HG03521 (cell line): ENCODE data around the gene KLK5.
"Not testable (repeated sequence)": the region's sequence is repeated elsewhere in the genome, so short reads cannot be mapped to it uniquely, and the experiment has no call there.

ENCODE experiments used
- ATAC-seq: cut with Tn5 transposase; IDR thresholded peaks from one replicate; pipeline ENCODE4 v1.9.1; 2021; ENCODE audit warnings: mild to moderate bottlenecking, moderate library complexity; ENCODE audit not compliant: unreplicated experiment

Gene KLK5

DNA sequence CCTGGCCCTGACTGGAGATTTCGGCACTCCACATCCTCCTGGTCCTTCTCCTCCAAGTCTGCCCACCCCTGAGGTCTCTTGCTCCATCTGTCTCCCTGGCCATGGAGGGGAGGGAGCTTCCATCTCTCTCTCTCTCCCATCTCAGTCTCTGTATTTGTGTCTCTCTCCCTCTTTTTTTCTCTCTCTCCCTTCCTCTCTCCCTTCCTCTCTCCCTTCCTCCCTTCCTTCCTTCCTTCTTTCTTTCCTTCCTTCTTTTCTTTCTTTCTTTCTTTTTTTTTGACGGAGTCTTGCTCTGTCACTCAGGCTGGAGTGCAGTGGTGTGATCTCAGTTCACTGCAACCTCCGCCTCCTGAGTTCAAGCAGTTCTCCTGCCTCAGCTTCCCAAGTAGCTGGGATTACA, 17.0 kb upstream of the KLK5 start:
- not testable (repeated sequence) for ATAC-seq

- ATAC-seq = no peak
Observed at GRCh38 chr19:50969413-50969760, 16.5 kb upstream of the KLK5 start, which contains the start of gene KLK6. TSS of gene KLK6 (minus strand) at chr19:50969591. CDS start at chr19:50968104, 1,487 bp downstream.

DNA sequence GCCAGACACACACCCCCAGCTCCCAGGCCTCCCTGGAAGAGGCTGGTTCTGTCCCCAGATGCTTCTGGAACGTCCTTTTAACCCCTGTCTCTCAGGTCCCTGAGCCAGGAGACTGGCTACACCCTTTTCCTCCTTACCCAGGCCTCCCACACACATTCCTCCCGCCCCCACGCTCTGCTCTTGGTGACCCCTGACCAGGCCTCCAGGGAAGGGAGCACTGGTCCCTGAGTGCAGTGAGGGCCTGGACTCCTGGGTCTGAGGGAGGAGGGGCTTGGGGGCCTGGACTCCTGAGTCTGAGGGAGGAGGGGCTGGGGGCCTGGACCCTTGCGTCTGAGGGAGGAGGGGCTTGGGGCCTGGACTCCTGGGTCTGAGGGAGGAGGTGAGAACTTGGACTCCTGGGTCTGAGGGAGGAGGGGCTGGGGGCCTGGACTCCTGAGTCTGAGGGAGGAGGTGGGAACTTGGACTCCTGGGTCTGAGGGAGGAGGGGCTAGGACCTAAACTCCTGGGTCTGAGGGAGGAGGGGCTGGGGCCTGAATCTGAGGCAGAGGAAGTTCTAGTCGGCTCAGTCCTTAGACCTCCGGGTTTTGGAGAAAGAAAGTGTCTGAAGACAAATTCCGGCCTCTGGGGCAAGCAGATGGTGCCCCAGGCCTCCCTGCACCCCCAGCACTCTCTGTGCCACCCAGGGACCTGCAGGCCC, 16.0 kb upstream of the KLK5 start:
- ATAC-seq = no peak

DNA sequence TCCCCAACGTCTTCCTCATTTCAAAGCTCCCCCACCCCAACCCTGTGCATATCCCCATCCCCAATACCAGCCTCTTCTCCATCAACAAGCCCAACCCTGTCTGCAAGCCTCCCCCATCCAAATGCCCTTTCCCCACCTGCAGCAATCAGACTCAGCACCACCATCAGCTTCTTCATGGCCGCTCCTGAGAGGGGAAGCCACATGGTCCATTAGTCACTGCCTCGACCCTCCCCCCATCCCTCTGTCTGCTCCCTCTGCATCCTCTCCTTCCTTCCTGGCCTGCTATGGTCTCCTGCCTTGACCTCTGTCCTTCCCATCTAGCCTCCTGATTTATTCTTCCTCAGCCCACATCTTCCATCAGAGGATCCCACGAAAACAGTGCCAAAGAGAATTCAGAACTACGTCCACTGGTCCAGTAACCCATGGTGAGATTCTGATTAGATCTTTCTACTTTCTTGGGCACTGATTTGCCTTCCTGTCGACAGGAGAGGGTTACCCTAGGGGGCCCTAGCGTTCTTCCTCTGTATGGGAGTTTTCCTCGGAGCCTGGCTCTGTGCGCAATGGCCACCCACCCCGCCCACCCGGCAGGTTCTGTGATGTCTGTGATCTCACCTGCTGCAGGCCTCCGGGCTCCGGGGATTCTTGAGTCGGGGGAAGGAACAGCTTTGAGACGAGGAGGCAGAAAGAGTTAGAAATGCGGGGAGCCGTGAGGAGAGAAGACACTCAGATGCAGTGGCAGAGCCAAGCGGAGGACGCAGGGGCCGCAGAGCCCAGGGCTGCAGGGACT, 15.3 kb upstream of the KLK5 start:
- ATAC-seq = no peak

DNA sequence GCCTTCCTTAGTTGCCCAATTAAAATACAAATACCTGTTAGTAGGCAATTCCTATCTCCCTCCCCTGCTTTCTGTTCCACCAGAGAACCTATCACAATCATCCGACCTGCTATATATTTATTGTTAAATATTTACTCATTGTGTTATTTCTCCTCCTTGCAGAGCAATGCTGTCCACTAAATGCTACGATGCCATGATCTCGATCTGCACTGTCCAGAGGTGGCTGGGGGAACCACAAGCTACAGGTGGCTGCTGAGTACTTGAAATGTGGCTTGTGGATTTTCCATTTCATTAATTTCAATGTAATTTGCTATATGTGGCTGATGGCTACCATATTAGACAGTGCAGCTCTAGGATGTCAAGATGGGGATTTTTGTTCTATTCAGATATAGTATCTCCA, 11.4 kb upstream of the KLK5 start:
- ATAC-seq = no peak

- ATAC-seq = no peak
Observed at GRCh38 chr19:50963381-50963780, 10.5 kb upstream of the KLK5 start.

DNA sequence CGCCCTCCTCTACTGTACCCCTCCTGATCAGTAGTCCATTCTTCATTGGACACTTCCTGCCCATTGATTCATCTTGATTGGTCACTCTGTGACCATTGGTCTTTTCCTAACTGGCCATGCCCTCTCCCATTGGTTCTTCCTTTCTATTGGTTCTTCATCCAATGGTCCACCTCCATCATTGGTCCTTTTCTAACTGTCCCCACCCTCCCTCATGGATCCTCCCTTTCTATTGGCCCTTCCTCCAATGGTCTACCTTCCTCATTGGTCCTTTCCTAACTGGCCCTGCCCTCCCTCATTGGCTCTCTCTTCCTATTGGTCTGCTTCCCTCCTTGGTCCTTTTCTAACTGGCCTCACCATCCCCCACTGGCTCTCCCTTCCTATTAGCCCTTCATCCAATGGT, 9.4 kb upstream of the KLK5 start:
- no peak for ATAC-seq

DNA sequence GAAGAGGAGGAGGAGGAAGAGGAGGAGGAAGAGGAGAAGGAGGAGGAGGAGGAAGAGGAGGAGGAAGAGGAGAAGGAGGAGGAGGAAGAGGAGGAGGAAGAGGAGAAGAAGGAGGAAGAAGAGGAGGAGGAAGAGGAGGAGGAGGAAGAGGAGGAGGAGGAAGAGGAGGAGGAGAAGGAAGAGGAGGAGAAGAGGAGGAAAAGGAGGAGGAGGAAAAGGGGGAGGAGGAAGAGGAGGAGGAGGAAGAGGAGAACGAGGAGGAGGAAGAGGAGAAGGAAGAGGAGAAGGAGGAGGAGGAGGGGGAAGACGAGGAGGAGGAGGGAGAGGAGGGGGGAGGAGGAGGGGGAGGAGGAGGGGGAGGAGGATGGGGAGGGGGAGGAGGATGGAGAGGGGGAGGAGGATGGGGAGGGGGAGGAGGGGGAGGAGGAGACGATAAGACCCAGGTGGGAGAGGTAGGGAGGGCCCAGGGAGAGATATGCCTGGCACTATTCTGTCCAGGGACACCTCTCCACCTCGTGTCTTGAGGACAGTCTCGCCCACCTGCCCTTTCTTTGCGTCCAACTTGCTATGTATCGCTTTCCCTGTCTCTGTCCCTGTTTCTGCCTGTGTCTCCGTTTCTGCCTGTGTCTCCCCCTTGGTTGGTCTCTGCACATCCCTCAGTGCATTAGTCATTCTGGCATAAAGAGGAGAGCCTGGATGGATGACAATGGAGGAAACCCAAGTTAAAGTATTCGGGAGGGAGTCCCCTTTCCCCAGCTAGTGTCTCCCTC, 7.1 kb upstream of the KLK5 start:
- no peak for ATAC-seq

DNA sequence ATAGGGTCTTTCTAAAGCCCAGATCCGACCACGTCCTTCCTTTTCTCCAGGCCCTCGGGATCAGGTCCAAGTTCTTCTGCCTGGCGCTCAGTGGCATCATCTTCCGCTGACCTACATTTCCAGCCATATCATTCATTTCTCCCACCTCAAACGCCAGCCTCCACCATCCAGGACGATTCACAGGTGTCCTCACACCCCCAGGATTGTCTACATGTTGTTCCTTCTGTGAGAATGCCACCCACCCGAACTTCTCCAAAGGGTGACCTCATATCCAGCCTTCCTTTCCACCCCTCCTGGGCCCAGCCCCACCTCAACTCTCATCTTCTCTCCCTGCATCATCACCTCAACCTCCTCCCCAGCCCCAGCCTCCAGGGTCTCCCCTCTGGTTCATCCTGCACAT, 4.7 kb upstream of the KLK5 start:
- no peak for ATAC-seq

GRCh38 chr19:50949861-50950260, 3.0 kb downstream of the KLK5 start:
- ATAC-seq = no peak

- no peak for ATAC-seq
Observed at GRCh38 chr19:50947123-50947522, 5.7 kb downstream of the KLK5 start.

DNA sequence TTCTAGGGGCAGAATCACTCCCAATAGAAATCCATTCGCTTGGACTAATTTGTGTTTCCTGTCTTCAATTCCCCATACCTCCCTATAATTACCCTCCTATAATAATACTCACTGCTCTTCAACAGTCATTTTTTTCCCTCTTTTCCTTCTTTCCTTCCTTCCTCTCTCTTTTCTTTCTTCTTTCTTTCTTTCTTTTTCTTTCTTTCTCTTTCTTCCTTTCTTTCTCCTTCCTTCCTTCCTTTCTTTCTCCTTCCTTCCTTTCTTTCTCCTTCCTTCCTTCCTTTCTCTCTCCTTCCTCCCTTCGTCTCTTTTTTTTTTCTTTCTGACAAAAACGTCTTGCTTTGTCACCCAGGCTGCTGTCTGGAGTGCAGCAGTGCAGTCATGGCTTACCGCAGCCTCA, 8.0 kb downstream of the KLK5 start:
- no peak for ATAC-seq

- ATAC-seq = no peak
Observed at GRCh38 chr19:50943074-50943828, 9.6 kb downstream of the KLK5 start.

GRCh38 chr19:50939596-50939995, 13.2 kb downstream of the KLK5 start:
- no peak for ATAC-seq

DNA sequence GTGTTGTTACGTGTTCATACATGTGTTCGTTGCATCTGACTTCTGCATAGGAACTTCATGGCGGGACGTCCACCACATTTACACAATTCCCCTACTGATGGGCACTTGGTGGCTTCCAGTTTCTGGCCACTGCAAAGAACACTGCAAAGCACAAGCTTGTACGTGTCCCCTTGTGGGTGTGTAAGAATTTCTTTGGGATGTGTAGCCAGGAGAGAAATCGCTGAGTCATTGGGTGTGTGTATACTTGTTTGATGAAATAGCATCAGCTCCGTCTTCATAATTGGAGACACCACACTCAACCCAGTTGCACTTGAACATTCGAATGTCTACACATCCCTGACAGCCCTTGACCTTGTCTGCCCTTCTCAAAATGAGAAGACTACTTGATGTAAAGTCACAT, 19.2 kb downstream of the KLK5 start:
- ATAC-seq = no peak

- no peak for ATAC-seq
Observed at GRCh38 chr19:50932690-50933083, 20.2 kb downstream of the KLK5 start.

- no peak for ATAC-seq
Observed at GRCh38 chr19:50932018-50932689, 20.7 kb downstream of the KLK5 start.

DNA sequence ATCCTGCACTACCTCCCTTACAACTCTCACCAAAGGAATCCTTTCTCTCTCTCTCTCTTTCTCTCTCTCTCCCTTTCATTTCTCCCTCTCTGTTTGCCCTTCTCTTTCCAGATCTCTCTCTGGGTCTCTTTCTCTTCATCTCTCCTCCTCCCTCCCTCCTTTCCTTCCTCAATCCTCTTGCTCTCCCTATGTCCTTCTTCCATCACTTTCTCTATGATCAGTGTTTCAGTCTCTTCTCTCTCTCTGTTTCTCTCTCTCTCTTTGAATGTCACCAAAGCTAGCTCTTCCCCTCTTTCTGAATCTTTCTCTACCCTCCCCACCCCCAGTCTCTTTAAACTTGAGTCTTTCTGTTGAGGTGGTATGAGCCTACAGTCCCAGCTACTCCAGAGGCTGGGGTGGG, 21.8 kb downstream of the KLK5 start:
- no peak for ATAC-seq

GRCh38 chr19:50928831-50929230, 24.0 kb downstream of the KLK5 start:
- no peak for ATAC-seq

DNA sequence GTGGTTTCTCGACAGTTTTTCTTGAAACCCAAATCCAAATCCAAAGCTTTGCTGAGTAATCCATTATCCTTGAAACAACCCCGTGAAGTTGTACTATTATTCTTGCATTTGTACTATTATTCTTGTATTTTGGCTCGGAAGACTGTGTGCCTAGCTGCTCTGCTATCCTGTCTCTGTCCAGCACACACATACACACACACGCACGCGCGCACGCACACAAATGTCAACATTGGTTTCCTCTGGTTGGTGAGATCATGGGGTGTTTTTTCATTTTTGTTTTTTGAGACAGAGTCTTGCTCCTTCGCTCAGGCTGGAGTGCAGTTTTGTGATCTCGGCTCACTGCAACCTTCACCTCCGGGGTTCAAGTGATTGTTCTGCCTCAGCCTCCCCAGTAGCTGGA, 26.7 kb downstream of the KLK5 start:
- ATAC-seq = no peak

DNA sequence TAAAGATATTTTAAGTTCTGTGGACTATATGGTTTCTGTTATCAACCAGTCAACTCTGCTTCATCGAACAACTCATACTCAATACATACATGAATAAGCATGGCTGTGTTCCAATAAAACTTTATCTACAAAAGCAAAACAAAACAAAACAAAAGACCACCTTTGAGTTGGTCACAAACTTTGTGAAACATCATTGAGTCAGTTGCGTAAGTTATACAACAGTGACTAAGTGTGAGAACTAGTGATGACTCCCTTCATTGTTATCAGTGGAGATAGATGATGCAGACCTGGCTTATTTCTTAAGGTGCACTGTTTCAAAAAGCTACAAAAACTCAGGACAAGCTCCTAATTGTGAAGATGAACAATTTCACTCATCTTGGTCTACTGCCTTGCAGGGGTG, 27.1 kb downstream of the KLK5 start:
- ATAC-seq = no peak
